Fibroblast of skin of left quadriceps (primary cell): ENCODE measurements around the gene GAS2L2.
A peak's percentile ranks its signal among the peaks of the same experiment; 100 is the strongest.
"Not testable (repeated sequence)": the region's sequence is repeated elsewhere in the genome, so short reads cannot be mapped to it uniquely, and the experiment has no call there.

Experiments used
- DNase-seq, 2 experiments: peaks; one replicate each; pipeline ENCODE4 v3.0.0-alpha.2; 2013; ENCODE audit warnings: low read depth in 2 of 2

GAS2L2 gene

GRCh38 chr17:35727635-35728034 lies 25.4 kb downstream of the GAS2L2 start:
- DNase-seq = no peak

DNA sequence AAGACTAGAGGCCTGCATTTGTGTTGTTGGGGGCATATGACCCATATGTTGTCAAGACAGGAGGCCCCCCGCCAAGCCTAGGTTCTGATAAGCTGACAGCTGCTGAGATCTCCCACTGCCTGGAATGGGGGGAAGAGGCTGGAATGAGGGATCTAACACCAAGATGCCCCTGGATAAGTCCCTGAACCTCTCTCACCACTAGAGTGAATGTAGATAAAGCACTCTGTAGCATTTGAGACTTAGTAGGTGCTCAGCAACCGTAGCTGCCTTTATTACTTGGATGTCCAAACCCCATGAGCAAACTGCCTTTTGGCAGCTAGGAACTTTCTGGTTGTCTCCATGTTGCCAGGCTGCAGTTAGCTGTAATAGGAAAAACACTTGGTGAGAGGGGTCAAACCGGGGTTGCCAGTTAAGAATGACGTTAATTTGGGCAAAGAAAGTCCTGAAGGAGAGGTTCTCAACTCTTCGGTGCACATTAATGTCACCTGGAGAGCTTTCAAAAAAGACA lies 26.0 kb downstream of the GAS2L2 start:
- DNase-seq = no peak

DNA sequence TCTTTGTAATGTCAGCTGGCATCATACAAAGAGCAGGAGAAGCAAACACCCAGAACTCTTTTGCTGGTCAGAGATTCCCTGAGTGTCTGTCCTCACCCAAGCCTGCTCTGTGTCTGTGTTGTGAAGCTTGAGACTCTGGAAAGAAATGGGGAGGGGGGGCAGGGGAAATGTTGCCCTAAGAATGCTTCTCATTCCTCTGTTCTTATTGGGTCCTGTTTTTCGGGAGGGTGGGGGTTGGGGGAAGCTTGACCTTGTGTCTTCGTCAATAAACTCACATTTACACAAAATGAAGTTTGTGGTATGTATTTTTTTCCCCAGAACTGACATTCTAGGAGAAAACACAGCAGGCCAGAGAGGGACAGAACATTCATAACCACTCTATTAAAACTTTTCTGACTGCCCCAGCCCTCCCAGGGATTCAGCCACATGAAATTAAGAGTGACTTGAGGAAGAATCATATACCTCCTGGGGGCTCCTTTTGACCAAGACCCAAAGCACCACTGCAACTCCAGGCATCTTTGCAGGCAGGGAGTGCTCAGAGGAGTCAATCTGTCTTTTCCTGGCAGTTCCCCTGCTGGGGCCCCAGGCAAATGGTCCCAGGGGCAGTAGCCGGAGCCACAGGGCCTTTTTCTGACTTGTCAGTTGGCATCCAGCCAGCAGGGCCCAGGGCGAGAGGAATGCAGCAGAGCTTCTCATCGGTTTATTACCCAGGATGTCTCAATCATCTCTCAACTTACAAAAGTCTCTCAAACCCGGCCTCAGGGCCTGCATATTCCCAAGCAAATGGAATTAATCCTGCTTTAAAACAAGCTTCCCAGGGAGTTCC lies 26.7 kb downstream of the GAS2L2 start:
- peak; percentile 92 to 93 for DNase-seq

DNA sequence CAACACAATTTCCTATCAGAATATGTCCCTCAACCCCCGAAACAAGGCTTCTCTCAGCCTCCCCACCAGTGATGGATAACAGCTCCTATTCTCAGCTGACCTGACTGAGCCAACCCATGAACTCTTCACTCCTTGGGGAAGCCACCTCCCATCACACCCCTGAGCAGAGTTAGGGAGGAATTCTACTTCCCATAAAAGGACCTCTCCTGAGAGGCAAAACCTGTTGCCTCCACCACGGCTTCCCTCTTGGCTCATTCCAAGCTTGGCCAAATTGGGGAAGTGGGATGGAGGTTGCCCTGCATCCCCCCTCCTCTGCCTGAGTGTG lies 27.3 kb downstream of the GAS2L2 start:
- no peak for DNase-seq

DNA sequence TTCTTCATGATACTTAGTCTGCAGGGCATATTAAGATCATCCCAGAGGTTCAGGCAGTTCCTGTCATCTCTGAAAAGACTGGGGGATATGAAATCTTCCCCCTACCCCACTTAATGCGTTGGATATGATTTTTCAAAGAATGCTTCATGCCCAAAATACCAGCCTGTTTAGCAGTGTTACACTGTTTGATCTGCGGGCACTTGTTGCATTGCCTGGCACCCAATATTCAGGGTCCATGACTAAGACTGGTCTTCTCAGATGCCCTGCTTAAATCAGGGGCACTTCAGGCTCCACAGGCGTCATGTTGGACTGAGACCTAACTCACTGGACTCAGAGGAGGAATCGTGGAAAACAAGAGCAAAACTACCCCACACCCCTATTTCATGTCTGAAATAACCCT lies 28.0 kb downstream of the GAS2L2 start:
- no peak for DNase-seq

GRCh38 chr17:35723735-35724134 lies 29.3 kb downstream of the GAS2L2 start:
- DNase-seq = no peak

GRCh38 chr17:35717475-35717874 lies 35.6 kb downstream of the GAS2L2 start:
- DNase-seq = no peak

DNA sequence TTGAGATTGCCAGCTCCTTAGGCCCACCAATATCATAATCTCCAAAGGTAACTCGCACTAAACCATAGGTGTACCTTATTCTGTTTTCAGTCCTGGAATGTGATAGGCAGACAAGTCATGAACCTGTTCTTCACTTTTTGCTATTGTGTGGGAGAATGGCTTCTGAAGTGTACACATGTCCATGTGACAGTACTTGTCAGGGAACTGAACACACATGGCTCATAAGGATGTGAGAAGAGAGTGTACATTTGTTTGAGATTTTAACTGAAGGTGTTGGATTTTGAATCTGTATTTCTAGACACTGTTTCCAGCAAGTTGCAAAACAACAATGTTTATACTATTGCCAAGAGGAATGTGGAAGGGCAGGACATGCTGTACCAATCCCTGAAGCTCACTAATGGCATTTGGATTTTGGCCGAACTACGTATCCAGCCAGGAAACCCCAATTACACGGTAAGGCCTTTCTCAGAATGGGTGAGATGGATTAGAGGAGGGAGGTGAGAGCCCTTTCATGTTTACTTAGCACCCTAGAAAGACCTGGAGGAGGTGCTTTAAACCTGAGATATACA lies 36.1 kb downstream of the GAS2L2 start:
- DNase-seq = no peak

GRCh38 chr17:35716173-35716572 lies 36.9 kb downstream of the GAS2L2 start:
- DNase-seq = no peak

- no peak for DNase-seq
Observed at GRCh38 chr17:35715416-35715815, 37.6 kb downstream of the GAS2L2 start.

DNA sequence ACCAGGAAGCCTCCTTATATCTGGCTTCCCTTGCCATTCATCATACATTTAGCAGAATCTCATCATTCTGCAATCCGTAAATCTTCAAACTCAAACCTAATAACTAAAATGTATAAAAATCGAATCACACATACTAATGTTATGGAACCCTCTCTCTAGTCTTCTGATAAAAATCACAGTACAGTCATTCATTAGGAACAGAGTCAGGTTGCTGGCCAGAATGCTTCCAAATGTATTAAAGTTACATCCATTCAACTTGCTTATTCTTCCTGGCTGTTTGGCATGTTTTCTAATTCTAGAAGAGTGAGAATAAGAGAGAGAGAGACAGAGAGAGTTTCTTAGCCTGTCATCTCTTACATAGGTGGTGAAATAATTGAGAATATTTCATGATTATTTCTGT lies 38.1 kb downstream of the GAS2L2 start:
- DNase-seq = no peak

DNA sequence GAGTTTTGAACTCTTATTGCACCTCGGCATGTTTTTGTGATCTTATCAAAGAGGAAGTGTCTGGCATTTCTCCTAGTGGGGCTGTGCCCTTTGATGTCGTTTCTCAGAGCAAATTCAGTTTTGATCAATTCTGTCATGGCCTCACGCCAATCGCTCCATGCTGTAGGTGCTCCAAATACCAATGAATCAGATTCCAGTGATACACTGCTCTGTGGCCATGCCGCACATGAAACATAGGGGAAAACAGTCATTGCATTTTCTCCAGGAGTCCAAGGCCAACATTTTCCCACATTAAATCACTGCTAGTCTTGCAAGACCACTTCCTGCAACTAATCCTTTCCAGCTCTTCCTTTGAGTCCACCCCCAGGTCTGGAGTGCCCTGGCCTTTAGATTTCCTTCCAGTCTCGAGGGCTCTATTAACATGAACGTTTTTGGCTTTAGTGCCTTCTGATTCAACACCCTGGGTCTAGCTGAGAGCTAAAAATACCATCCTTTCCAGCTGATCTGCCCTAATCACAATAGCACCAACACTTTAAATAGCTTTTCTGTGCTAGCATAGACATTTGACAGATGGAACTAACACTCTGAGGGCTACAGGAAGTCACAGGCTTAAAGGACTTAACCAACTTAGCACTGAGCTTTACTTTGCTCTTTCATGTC lies 39.8 kb downstream of the GAS2L2 start:
- DNase-seq = peak; percentile 80 to 81

DNA sequence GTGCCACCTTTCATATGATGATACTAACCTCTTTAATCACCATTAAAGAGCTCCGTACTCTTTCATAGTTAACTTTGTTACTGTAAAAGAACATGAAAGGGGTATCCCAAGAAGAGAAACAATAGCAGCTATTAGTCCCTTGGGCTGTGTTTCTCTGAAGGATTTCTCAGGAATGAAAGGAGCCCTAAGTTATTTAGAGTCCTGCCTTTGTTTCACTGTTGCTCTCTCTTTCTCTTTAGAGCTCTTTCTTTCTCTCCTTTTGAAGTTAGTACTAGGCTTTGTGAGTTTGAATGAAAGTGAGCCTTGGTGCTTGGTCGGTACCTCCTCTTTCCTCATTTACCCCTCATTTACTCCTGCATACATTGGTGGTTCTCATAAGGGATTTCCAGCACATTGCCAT lies 42.1 kb downstream of the GAS2L2 start:
- no peak for DNase-seq

- DNase-seq = peak; percentile 48 to 61
Observed at GRCh38 chr17:35709874-35710273, 43.2 kb downstream of the GAS2L2 start.

- no peak for DNase-seq
Observed at GRCh38 chr17:35708951-35709350, 44.1 kb downstream of the GAS2L2 start.

DNA sequence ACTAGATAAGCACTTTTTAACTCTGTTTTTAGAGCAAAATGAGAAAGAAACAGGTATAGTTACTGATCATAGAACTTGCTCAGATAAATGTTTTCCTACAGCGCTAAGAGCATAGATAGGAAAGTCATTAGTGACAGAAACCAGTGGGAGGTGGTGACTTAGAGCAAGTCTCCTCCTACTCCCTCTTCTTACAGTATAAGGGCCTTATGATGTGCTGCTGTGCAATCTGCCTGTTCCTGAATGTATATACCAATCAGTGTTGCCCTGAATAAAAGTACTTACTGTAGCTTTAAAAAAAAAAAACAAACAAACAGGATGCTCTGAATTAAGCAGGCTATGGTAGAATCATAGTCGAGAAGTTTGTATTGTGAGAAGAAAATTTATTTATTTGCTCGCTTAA lies 44.9 kb downstream of the GAS2L2 start:
- no peak for DNase-seq

- DNase-seq = no peak
Observed at GRCh38 chr17:35705705-35706104, 47.3 kb downstream of the GAS2L2 start.

DNA sequence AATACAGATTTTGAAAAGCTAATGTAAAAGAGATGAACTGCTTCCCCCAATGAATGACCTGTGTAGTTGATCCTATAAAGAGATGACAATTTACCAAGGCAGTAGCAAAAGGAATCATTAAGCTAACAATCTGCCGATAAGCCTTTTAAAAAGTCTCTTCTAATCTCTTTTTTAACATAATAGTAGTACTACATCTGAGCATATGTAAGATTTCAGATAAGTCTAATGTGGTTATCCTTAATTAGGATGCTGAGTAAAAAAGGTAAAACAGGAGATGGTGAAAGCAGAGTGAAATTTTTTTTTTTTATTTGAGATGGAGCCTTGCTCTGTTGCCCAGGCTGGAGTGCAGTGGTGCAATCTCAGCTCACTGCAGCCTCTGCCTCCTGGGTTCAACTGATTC lies 47.8 kb downstream of the GAS2L2 start:
- no peak for DNase-seq

GRCh38 chr17:35703308-35703707 lies 49.7 kb downstream of the GAS2L2 start:
- DNase-seq = not testable (repeated sequence)

DNA sequence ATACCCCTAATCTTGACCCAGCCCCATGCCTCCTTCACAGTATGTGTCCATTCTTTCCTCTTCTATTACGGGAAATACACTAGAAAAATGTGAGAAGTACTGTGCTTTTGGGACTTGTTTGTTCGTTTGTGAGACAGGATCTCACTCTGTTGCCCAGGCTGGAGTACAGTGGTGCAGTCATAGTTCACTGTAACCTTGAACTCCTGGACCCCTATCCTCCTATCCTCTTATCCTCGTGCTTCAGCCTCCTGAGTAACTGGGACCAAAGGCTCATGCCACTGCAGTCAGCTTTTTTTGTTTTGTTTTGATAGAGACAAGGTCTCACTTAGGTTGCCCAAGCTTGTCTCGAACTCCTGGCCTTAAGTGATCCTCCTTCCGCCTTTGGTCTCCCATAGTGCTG lies 51.5 kb downstream of the GAS2L2 start:
- no peak for DNase-seq

- no peak for DNase-seq
Observed at GRCh38 chr17:35700150-35700549, 52.9 kb downstream of the GAS2L2 start.

GRCh38 chr17:35698800-35699199 lies 54.2 kb downstream of the GAS2L2 start:
- no peak for DNase-seq

GRCh38 chr17:35695613-35696012 lies 57.4 kb downstream of the GAS2L2 start:
- DNase-seq = no peak
